ENCODE measurements around the gene METAP1.
"Not testable (repeated sequence)": the region's sequence is repeated elsewhere in the genome, so short reads cannot be mapped to it uniquely, and the experiment has no call there.

The METAP1 gene

GRCh38 chr4:99090481-99091215, 95.1 kb downstream of the METAP1 start:
- in situ Hi-C loops (cut with HindIII; ENCODE audit: low sequenced_read_pairs), result no loop called here

- in situ Hi-C loops (cut with HindIII; ENCODE audit: low sequenced_read_pairs), result no loop called here
Measured at GRCh38 chr4:99091216-99091575, 95.7 kb downstream of the METAP1 start.

DNA sequence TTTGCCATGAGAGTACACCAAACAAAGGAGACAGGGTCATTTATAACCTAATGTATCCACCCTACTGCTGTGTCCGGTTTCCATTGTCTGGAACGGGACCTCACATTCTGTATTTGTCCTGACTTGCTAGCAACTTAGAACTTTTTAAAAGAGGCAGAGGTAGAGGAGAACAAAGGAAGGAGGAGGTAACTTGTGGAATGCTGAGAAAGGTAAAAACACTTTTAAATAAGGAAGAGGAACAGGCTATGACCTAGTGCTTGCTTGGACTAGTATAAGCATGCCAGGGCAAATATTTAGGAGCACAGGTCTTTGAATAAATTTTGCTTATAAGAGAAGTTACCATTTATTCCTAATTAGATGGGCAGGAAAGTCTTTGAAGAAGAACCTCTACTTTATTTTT, 96.3 kb downstream of the METAP1 start:
- in situ Hi-C loops (cut with HindIII; ENCODE audit: low sequenced_read_pairs), result not testable (repeated sequence)

DNA sequence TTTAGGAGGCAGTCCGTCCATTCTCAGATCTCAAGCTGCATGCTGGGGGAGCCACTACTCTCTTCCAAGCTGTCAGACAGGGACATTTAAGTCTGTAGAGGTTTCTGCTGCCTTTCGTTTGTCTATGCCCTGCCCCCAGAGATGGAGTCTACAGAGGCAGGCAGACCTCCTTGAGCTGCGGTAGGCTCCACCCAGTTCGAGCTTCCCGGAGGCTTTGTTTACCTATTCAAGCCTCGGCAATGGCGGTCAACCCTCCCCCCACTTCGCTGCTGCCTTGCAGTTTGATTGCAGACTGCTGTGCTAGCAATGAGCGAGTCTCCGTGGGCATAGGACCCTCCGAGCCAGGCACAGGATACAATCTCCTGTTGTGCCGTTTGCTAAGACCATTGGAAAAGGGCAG, 103.8 kb downstream of the METAP1 start:
- in situ Hi-C loops (cut with HindIII; ENCODE audit: low sequenced_read_pairs), result no loop called here

GRCh38 chr4:99099814-99100213, 104.3 kb downstream of the METAP1 start:
- in situ Hi-C loops (cut with HindIII; ENCODE audit: low sequenced_read_pairs), result not testable (repeated sequence)

DNA sequence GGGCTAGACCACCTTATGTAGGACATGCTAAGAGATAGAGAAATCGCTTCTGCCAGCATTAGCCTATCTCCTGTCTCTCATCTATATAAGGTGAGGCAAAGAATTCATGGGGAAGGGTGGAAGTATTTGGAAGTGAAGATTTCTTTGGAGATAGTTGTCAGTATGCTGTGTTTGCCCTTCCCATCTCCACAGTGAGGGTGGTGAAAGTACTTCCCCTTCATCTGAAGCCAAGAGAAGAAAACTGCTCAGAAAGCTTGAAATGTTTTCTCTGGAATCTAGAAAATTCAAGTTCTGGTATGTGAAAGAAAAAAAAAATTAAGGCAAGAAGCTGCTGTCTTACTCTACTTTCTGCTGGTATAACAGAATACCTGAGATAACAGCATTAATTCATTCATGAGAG, 105.4 kb downstream of the METAP1 start:
- in situ Hi-C loops (cut with HindIII; ENCODE audit: low sequenced_read_pairs), result no loop called here

GRCh38 chr4:99102634-99103033, 107.1 kb downstream of the METAP1 start:
- in situ Hi-C loops (cut with HindIII; ENCODE audit: low sequenced_read_pairs), result no loop called here

GRCh38 chr4:99103166-99103565, 107.6 kb downstream of the METAP1 start:
- in situ Hi-C loops (cut with HindIII; ENCODE audit: low sequenced_read_pairs), result no loop called here

DNA sequence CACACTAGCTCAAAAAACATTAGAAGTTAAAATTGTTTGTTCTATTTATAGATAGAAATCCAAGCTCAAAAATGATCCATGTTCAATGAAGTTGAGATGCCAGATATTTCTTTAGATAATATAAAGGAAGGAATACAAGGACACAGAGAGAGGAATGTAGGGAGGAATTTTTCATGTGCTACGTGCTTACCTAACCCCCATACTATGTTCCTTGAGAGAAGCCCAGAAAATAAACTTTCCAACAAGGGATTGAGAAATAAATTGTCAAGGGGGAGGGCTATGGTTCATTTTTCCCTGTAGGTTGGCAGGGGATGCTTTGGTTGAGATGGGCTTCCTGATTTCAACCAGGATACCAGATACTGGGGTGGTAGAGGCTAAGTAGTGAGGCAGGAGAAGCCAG, 108.6 kb downstream of the METAP1 start:
- in situ Hi-C loops (cut with HindIII; ENCODE audit: low sequenced_read_pairs), result no loop called here

DNA sequence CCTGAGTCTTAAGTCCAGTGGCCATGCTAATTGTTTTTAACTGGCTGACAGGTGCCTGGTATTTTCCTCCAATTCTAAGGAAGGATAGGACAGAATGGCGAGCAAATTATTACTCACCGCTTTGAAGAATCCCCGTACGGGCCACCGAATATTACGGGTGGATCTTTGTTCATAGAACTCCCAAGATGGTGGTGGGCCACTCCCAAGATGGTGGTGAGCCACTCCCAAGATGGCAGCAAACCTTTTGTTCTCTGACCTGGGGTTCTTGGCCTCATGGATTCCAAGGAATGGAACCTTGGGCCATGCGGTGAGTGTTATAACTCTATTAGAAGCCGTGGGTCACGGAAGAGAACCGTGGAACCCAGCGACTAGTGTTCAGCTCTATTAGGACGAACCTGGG, 113.8 kb downstream of the METAP1 start:
- in situ Hi-C loops (cut with HindIII; ENCODE audit: low sequenced_read_pairs), result not testable (repeated sequence)

Measured in DLD1 (cell line).